ENCODE measurements around the gene PCSK2. TPM values are rescaled to one million over a fixed set of nuclear protein-coding genes. Genes with fewer than 3 reads are reported as not detected.

PCSK2 gene
- total and polyA plus RNA-seq, 12 donors: 0.32 to 47.6 (median 5.3) TPM

DNA sequence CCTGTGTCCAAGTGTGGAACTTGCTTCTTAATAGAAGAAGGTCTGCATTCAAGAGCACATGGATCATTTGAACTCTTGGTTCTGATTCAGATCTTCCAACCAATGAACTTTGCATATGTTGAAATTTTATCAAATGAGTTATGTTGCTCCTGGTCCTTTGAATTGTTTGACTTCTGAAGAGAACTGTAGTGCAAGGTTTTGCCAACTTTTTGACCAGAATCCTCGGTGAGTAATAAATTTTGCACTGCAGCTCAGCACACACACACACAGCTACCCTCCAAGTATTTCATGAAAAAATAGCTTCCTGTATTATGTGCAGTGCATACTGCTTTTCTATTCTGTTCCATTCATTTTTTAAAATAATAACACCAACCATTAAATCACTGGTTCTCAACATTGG lies 236.9 kb downstream of the PCSK2 start:
- Histone ChIP-seq H3K27ac (no peak overlapping the region), H3K4me3 (no peak overlapping the region), H3K36me3 (replicated peaks in 1 of 2) (no peaks in the 10 kb centered on the region), H3K9me3 (replicated peaks in 1 of 3) (no peaks in the 10 kb centered on the region), H3K4me1 (replicated peaks in 1 of 2) (no peaks in the 10 kb centered on the region), H3K27me3 (no peaks in the 10 kb centered on the region)
- no peak for DNase-seq
- 22 to 53% (median 37%) methylated on average over 1 of the region's 1 CpG for WGBS, 4 donors
- no peak for TF ChIP-seq POLR2A (IDR thresholded peaks at IDR 0.05)
- TF ChIP-seq, protein P1, sequence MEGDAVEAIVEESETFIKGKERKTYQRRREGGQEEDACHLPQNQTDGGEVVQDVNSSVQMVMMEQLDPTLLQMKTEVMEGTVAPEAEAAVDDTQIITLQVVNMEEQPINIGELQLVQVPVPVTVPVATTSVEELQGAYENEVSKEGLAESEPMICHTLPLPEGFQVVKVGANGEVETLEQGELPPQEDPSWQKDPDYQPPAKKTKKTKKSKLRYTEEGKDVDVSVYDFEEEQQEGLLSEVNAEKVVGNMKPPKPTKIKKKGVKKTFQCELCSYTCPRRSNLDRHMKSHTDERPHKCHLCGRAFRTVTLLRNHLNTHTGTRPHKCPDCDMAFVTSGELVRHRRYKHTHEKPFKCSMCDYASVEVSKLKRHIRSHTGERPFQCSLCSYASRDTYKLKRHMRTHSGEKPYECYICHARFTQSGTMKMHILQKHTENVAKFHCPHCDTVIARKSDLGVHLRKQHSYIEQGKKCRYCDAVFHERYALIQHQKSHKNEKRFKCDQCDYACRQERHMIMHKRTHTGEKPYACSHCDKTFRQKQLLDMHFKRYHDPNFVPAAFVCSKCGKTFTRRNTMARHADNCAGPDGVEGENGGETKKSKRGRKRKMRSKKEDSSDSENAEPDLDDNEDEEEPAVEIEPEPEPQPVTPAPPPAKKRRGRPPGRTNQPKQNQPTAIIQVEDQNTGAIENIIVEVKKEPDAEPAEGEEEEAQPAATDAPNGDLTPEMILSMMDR (IDR thresholded peaks at IDR 0.05): no peak
- intact Hi-C loops (cut with DNase I): no loop called here

DNA sequence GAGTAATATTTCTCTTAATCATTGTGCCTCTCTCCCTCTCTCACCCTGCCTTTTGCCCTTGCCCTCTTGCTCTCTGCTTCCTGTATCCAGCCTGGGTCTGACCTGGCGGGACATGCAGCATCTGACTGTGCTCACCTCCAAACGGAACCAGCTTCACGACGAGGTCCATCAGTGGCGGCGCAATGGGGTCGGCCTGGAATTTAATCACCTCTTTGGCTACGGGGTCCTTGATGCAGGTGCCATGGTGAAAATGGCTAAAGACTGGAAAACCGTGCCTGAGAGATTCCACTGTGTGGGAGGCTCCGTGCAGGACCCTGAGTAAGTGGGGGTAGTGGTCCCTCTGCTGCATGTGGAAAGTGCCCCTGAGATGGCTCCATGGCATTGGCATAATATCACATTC lies 238.4 kb downstream of the PCSK2 start:
- 90 to 94% (median 92%) methylated on average over 4 to 10 of the region's 10 CpGs for WGBS, 4 donors

DNA sequence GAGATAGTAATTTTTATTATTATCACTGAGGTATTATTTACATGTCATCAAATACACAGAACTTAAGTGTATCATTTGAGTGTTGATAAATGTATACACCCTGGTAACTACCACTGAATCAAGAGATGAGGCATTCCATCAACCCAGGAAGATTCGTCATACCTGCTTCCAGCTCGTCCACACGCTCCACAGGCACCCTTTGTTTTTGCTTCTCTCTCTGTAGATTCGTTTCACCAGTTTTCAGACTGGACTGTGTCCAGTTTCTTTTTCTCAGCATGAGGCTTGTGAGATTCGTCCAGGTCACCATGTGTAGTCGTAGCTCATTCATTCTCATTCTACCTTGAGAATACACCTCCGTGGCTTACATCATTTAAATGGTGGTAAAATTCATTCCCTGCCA lies 239.8 kb downstream of the PCSK2 start:
- 71 to 83% (median 79%) methylated on average over 7 of the region's 7 CpGs for WGBS, 4 donors
- Histone ChIP-seq H3K27me3 (no peaks in the 10 kb centered on the region), H3K27ac (no peak overlapping the region), H3K4me3 (no peak overlapping the region), H3K4me1 (replicated peaks in 1 of 2) (no peaks in the 10 kb centered on the region), H3K36me3 (replicated peaks in 1 of 2) (no peaks in the 10 kb centered on the region), H3K9me3 (replicated peaks in 1 of 3) (no peaks in the 10 kb centered on the region)
- no peak for DNase-seq
- intact Hi-C loops (cut with DNase I): no loop called here
- no peak for TF ChIP-seq POLR2A (IDR thresholded peaks at IDR 0.05)

More for the DNA sequence above, 238.4 kb downstream of the PCSK2 start:
- intact Hi-C loops (cut with DNase I): no loop called here
- Histone ChIP-seq H3K9me3 (replicated peaks in 1 of 3) (no peaks in the 10 kb centered on the region), H3K4me1 (replicated peaks in 1 of 2) (no peaks in the 10 kb centered on the region), H3K27ac (no peak overlapping the region), H3K27me3 (no peaks in the 10 kb centered on the region), H3K4me3 (no peak overlapping the region), H3K36me3 (replicated peaks in 1 of 2) (no peaks in the 10 kb centered on the region)
- no peak for DNase-seq
- TF ChIP-seq, protein P1 (IDR thresholded peaks at IDR 0.05): no peak
- no peak for TF ChIP-seq POLR2A (IDR thresholded peaks at IDR 0.05)

DNA sequence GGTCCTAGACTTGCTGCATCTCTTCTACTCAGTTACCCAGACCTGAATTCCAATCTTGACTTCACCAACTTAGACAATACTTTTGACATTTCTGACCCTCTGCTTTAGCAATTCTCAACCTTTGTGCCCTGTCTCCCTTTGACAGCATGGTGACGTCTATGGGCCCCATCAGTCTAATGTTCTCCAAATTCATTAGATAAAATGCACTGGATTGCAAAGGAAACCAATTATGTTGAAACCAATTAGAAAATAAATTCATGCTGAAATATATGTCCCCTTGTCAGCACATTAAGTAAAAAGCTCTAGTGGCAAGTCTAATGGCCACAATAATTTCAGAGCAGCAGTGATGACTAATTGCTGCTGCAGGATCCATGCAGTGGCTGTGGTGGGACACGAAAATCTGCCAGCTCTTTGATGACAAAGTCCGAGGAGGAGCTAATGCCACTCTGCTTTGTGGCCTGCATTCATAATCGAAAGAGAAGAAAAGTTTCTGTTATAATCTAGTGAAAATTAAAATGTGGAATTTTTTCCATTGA lies 240.3 kb downstream of the PCSK2 start:
- H3K4me3 ChIP-seq: no peak overlapping the region
- H3K27ac ChIP-seq: no peak overlapping the region
- DNase-seq: no peak
- intact Hi-C loops (cut with DNase I): no loop called here
- no peaks in the 10 kb centered on the region for H3K4me1 ChIP-seq (replicated peaks in 1 of 2)
- no peaks in the 10 kb centered on the region for H3K36me3 ChIP-seq (replicated peaks in 1 of 2)
- no peaks in the 10 kb centered on the region for H3K27me3 ChIP-seq
- WGBS, 4 donors: 70 to 85% (median 77%) methylated on average over 4 of the region's 4 CpGs
- no peak for TF ChIP-seq POLR2A (IDR thresholded peaks at IDR 0.05)
- TF ChIP-seq, protein P1 (IDR thresholded peaks at IDR 0.05): no peak
- no peaks in the 10 kb centered on the region for H3K9me3 ChIP-seq (replicated peaks in 1 of 3)
